ENCODE data around the gene FMNL1.

FMNL1 gene

DNA sequence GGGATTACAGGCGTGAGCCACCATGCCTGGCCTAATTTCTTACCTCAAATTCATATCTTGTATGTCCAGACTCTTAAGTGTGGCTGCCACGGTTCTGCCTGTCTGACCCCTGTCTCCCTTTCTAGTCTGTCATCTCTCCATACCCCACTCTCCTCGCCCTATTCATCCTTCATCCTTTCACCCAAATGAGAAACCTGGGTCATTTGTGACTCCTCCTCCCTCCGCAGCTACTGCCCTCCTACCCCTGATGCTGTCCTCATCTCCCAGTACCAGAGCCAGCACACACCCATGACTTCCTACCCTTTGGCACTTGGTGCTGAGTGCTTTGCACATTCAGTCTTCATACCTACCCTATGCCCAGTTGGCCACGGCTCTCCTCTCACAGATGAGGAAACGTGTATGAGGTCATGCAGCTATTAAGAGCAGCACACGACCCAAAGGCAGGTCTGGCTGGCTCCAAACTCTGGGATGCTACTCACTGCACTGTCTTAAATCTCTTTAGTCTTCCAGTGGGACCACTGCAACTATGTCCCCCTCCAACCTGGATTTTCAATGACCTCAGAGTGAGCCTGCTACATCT, 38.6 kb downstream of the FMNL1 start:
- no peak for DNase-seq

DNA sequence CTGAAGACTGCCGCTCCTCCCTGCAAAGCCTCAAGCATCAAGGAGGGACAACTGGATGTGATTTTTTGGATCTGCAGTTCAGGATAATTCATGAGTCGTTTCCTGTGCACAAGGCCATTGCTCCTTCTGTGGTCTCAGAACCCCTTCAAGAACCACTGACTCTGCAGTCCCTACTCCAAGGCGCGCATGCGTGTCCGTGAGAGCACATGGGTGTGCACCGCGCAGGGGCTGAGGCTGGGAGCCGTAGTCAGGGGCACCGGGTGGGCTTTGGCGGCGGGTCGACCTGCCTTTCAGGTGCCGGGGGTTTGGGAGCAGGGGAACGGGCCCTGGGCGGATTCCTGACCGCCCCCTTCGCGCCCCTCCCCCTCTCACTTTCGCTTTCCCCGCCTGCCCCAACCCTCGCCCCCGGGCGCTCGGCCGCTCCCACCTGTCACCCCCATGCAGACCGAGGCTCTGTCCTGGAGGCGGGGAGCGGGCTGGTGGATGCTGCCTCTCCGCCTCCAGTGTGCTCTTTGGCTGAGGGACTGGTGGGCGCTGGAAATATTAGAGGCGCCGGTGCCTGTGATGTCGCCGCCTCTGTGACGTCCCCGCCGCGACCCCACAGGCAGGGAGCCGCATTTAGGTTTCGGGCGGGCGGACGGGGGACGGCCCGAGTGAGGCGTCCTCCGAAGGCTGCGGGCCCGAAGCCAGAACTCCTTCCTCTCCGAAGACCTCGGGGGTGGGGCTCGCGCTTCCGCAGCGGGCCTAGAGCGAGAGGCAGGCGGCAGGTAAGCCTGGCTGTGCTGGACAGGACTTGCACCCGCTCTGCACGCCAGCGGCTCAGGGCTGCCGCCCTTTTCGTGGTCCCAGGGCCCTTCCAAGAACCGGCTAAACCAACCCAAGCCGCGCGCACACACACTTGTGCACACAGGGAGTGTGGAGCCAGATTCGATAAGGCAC, 40.2 kb downstream of the FMNL1 start, which contains the start of gene SPATA32:
TSS of gene SPATA32 (minus strand) at position 518 of the 939 bp plus-strand sequence. CDS start at position 440, 78 bp downstream.
- DNase-seq, result peak; percentile 55 to 60

GRCh38 chr17:45262516-45263476, 41.1 kb downstream of the FMNL1 start:
- DNase-seq, result no peak

GRCh38 chr17:45263477-45263860, 41.8 kb downstream of the FMNL1 start:
- no peak for DNase-seq

- DNase-seq, result no peak
Measured at GRCh38 chr17:45264430-45264829, 42.7 kb downstream of the FMNL1 start.

- DNase-seq, result no peak
Measured at GRCh38 chr17:45264988-45265387, 43.3 kb downstream of the FMNL1 start.

DNA sequence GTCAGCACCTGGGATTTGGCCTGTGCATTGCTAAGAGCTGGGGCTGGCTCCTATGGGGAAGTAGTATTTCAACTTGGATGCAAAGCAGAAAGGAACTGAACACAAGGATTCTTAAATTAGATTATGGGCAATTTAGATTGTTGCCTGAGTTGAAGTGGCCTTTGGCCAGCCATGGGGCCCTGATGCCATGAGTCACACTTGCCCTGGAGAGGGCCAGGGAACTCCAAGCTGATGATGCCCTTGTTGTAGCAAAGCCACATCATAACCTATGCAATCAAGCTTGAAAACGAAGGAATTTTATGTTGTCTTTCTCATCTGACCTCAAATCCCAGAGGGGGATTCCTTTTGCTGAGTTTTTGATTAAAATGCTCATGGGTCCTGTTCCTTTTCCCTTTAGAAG, 44.1 kb downstream of the FMNL1 start:
- no peak for DNase-seq

- no peak for DNase-seq
Measured at GRCh38 chr17:45266372-45266926, 44.8 kb downstream of the FMNL1 start.

GRCh38 chr17:45267436-45268055, 45.9 kb downstream of the FMNL1 start:
- DNase-seq, result no peak

DNA sequence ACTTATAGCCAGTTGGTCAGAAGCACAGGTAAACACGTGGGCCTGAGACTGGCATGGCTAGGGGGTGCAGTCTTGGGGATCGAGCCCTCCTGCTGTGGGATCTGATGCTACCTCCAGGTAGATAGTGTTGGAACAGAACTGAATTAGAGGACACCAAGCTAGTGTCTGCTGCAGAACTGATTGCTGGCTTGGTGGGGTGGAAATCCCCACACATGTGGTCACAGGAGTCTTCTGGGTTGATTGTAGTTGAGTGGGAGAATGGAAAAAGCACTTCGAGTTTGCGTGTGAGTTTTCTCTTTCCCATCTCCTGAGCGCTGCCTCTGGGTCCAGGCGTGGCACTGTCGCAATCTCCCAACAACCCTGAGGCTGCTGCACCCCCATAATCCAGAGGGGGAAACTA, 48.2 kb downstream of the FMNL1 start:
- DNase-seq, result no peak

GRCh38 chr17:45270828-45271418, 49.2 kb downstream of the FMNL1 start:
- peak; percentile 38 to 56 for DNase-seq

DNA sequence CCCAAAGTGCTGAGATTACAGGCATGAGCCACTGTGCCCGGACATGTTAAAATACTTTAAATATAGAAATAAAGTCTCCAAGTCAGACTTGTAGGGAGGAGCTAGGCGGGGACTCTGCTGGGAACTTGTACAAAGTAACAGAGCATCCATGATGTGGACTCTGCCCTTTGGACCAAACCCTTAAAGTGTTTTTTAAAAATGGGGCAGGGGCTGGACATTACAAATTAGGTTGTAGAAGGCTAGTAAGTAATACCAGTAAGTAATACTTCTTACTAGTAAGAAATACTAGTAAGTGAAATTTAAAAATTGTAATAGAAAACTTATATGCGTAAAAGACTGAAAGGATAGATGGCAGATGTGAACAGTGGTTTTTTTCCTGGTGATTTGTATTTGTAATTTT, 49.9 kb downstream of the FMNL1 start:
- no peak for DNase-seq

GRCh38 chr17:45273551-45273957, 51.9 kb downstream of the FMNL1 start:
- DNase-seq, result no peak

DNA sequence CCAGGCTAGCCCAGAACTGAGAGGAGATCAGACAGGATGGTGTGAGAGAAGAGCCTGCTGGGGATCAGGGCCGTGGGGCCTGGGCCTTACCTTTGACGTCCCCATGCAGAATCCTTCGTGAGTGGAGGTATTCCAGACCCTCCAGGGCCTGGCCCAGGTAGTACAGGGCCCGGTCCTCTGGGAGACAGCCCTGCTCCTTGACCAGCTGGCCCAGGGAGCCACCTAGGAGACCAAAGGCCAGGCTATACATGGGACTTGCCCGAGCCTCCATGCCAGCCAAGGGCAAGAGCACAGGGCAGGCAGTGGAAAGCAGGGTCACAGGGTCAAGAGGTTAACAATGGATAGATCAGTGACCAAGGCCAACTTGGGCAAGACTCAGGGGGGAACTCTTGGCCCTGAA, 52.3 kb downstream of the FMNL1 start:
- no peak for DNase-seq

DNA sequence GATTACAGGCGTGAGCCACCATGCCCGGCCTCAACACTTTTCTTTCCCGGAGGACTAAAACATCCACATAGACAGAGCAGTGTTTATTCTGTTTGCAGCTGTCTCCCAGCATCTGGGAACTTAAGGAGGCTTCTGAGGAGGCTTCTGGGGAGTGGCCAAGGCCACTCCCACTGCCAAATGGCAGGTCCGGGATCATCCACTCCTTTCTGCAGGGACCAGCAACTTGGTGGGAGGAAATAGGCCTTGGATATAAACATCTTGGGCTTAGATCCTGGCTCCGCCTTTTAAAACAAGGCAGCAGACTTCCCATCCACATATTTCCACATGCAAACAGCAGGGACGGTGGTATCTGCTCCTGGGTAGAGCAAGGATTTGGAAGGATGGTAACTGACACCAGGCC, 54.3 kb downstream of the FMNL1 start:
- no peak for DNase-seq

GRCh38 chr17:45277216-45277849, 55.6 kb downstream of the FMNL1 start:
- peak; percentile 90 to 91 for DNase-seq

DNA sequence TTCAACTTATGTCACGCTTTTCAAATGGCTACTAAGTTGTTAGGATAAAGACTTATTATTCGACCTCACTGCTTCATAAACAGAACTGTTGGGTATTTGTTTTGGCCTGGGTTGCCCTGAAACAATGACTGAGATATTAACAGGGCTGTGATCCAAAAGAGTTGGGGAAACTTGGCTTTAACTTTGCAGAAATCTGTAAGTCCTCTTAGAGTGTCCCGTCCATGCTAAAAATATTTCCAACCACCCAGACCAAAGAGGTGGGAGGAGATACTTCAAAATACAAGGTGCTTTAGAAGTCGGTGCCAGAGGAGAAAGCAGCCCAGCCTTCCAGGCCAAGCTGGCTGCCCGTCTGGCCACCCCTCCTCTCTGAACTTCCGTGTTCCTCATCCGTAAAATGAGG, 56.3 kb downstream of the FMNL1 start:
- DNase-seq, result no peak

GRCh38 chr17:45279898-45280297, 58.2 kb downstream of the FMNL1 start:
- DNase-seq, result no peak

- DNase-seq, result peak in 1 of 2 donors; percentile 32
Measured at GRCh38 chr17:45282683-45283644, 61.3 kb downstream of the FMNL1 start.

- DNase-seq, result no peak
Measured at GRCh38 chr17:45283711-45284110, 62.0 kb downstream of the FMNL1 start.
